CD14-positive monocyte (primary cell): ENCODE measurements around the gene CCDC136. TPM values are rescaled to one million over a fixed set of nuclear protein-coding genes. Genes with fewer than 3 reads are reported as not detected.

Source experiments
- DNase-seq, 3 donors: peaks; one replicate each; pipeline ENCODE4 v3.0.0-alpha.2; 2011 to 2022
- H2AFZ ChIP-seq: 2 replicates; pipeline ENCODE4 v1.6.0; 2012; ENCODE audit warnings: mild to moderate bottlenecking, low read depth, low read length, inconsistent platforms; ENCODE audit not compliant: insufficient read depth, poor library complexity, severe bottlenecking
- H3K27ac ChIP-seq, 2 donors: 1 replicate in 1 of 2; 2 replicates in 1 of 2; pipeline ENCODE4 v1.5.1; 2012 to 2013; ENCODE audit warnings: low read length in 2 of 2, control low read depth in 1 of 2, inconsistent platforms in 1 of 2, low read depth in 1 of 2, mild to moderate bottlenecking in 1 of 2
- H3K27me3 ChIP-seq, 2 donors: one replicate each; pipeline versions ENCODE4 v1.6.0 to v1.6.1; 2011 to 2013; ENCODE audit warnings: low read length in 2 of 2; ENCODE audit not compliant: control insufficient read depth in 2 of 2, insufficient read depth in 2 of 2
- H3K36me3 ChIP-seq, 2 donors: replicated peaks in 1 of 2; 1 replicate in 1 of 2; 2 replicates in 1 of 2; pipeline versions ENCODE4 v1.5.1 to v1.6.1; 2012 to 2013; ENCODE audit warnings: low read length in 2 of 2, control low read depth in 1 of 2, inconsistent platforms in 1 of 2, mild to moderate bottlenecking in 1 of 2; ENCODE audit not compliant: insufficient read depth in 2 of 2, control insufficient read depth in 1 of 2
- H3K4me1 ChIP-seq, 2 donors: 1 replicate in 1 of 2; 2 replicates in 1 of 2; pipeline versions ENCODE4 v1.5.1 to v1.6.1; 2012 to 2013; ENCODE audit warnings: low read length in 2 of 2, control low read depth in 1 of 2, inconsistent platforms in 1 of 2, mild to moderate bottlenecking in 1 of 2, moderate library complexity in 1 of 2; ENCODE audit not compliant: insufficient read depth in 2 of 2, control insufficient read depth in 1 of 2
- H3K4me2 ChIP-seq: replicated peaks from 2 replicates; pipeline ENCODE3; 2012; ENCODE audit warnings: low read length, moderate library complexity, mild to moderate bottlenecking; ENCODE audit not compliant: poor library complexity, severe bottlenecking; ENCODE audit errors: extremely low read depth
- H3K4me3 ChIP-seq, 3 experiments: fragments of 200-600 bp in 1 of 3; sonication (generic) in 1 of 3; replicated peaks in 1 of 3; 1 replicate in 2 of 3; 2 replicates in 1 of 3; pipeline ENCODE4 v1.5.1; 2011 to 2013; ENCODE audit warnings: low read length in 3 of 3, mild to moderate bottlenecking in 3 of 3, control low read depth in 2 of 3, low read depth in 2 of 3, inconsistent platforms in 1 of 3, moderate library complexity in 1 of 3
- H3K79me2 ChIP-seq: 2 replicates; pipeline ENCODE4 v1.6.0; 2012; ENCODE audit warnings: mild to moderate bottlenecking, control low read depth, inconsistent platforms, low read length, moderate library complexity; ENCODE audit not compliant: insufficient read depth
- H3K9ac ChIP-seq: 2 replicates; pipeline ENCODE4 v1.6.0; 2017; ENCODE audit warnings: low read length, mild to moderate bottlenecking; ENCODE audit not compliant: insufficient read depth, poor library complexity, severe bottlenecking
- H3K9me3 ChIP-seq, 2 donors: replicated peaks in 1 of 2; 1 replicate in 1 of 2; 2 replicates in 1 of 2; pipeline versions ENCODE4 v1.5.1 to v1.6.1; 2012 to 2013; ENCODE audit warnings: low read length in 2 of 2, control low read depth in 1 of 2; ENCODE audit not compliant: control insufficient read depth in 1 of 2, insufficient read depth in 1 of 2
- H4K20me1 ChIP-seq: 2 replicates; pipeline ENCODE4 v1.6.0; 2012; ENCODE audit warnings: mild to moderate bottlenecking, low read length, control low read depth, moderate library complexity; ENCODE audit not compliant: insufficient read depth
- H3K27ac Mint-ChIP-seq, 7 donors: one replicate each; pipeline ENCODE4 v1.8.0; 2020; ENCODE audit warnings: mild to moderate bottlenecking in 7 of 7, mixed read lengths in 7 of 7, moderate library complexity in 6 of 7, inconsistent platforms in 2 of 7
- H3K27me3 Mint-ChIP-seq, 3 donors: one replicate each; pipeline ENCODE4 v1.8.0; 2021 to 2022; ENCODE audit warnings: low read depth in 3 of 3, mild to moderate bottlenecking in 3 of 3, mixed read lengths in 3 of 3, moderate library complexity in 3 of 3, inconsistent platforms in 1 of 3
- H3K36me3 Mint-ChIP-seq, 2 donors: one replicate each; pipeline ENCODE4 v1.8.0; 2020; ENCODE audit warnings: mixed read lengths in 2 of 2, inconsistent platforms in 1 of 2, mild to moderate bottlenecking in 1 of 2
- H3K4me1 Mint-ChIP-seq: one replicate; pipeline ENCODE4 v1.8.0; 2020; ENCODE audit warnings: mild to moderate bottlenecking, mixed read lengths
- H3K4me3 Mint-ChIP-seq, 2 donors: one replicate each; pipeline ENCODE4 v1.8.0; 2020; ENCODE audit warnings: mild to moderate bottlenecking in 2 of 2, mixed read lengths in 2 of 2, moderate library complexity in 1 of 2
- H3K9me3 Mint-ChIP-seq, 7 donors: one replicate each; pipeline ENCODE4 v1.8.0; 2020 to 2022; ENCODE audit warnings: mixed read lengths in 7 of 7, mild to moderate bottlenecking in 6 of 7, moderate library complexity in 6 of 7, inconsistent platforms in 2 of 7
- CTCF ChIP-seq: fragments of 200-600 bp; IDR thresholded peaks from one replicate; pipeline ENCODE4 v1.8.0; 2022; ENCODE audit warnings: antibody characterized with exemption, mild to moderate bottlenecking
- WGBS: methylation state at CpG from one replicate; pipeline ENCODE4 v1.1.5; 2013; ENCODE audit warnings: missing lambda C conversion rate; ENCODE audit not compliant: insufficient coverage; 5-methylcytosine and 5-hydroxymethylcytosine counted together
- intact Hi-C, 2 donors: fragments of 100-400 bp; cut with micrococcal nuclease; formaldehyde crosslinking; loops; one replicate each; pipeline versions ENCODE4 v1.15.0 to v1.15.1; 2023
- polyA plus RNA-seq, 3 donors: library from polyadenylated mRNA; depleted of rRNA in 1 of 3; unstranded in 2 of 3; stranded (reverse) in 1 of 3; fragments of 300-500 nt in 2 of 3; fragments of >200 nt in 1 of 3; fragmentation: Illumina TruSeq in 2 of 3; gene quantifications; 1 replicate in 2 of 3; 2 replicates in 1 of 3; pipeline ENCODE4 v1.2.3, GENCODE V29; 2012 to 2021

Gene CCDC136
- polyA plus RNA-seq, 3 donors = 0.26 to 2.6 TPM; not detected in 1

DNA sequence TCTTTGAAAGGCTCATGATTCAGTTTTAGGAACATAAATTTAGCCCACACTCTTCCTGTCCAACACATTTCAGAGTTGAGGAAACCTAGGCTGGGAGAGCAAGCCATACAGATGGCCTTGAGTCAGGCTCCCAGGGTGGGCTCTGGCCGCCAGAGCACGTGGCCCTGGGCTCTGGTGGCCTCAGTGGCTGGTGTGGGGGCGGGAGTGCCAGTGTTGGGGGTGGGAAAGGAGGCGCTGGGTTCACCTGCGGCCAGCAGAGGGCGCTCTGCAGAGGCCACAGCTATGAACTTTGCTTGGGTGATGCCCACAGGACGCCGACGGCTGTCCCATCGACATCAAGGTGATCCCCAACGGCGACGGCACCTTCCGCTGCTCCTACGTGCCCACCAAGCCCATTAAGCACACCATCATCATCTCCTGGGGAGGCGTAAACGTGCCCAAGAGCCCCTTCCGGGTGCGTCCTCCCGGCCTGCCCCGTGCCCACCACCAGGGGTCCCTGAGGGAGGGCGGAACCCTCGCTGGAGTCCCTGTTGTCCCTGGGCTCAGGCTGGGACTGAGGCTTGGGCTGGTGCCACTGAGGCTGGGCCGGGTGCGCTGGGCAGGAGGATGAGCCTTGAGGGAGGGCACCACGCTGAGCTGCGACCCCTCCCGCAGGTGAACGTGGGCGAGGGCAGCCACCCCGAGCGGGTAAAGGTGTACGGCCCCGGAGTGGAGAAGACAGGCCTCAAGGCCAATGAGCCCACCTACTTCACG is 50.3 kb downstream of the CCDC136 start:
- Histone ChIP-seq H3K27ac (no peak overlapping the region), H3K4me3 (no peak overlapping the region), H3K4me1 (no peaks in the 10 kb centered on the region), H3K9me3 (no peaks in the 10 kb centered on the region), H4K20me1 (no peaks in the 10 kb centered on the region), H2AFZ (peak overlapping the region; percentile 33), H3K4me2 (no peak overlapping the region), H3K36me3 (no peaks in the 10 kb centered on the region), H3K79me2 (no peaks in the 10 kb centered on the region), H3K9ac (no peak overlapping the region), H3K27me3 (no peaks in the 10 kb centered on the region)
- H3K9me3 Mint-ChIP-seq = no peaks in the 10 kb centered on the region
- H3K27ac Mint-ChIP-seq = no peak overlapping the region
- no peaks in the 10 kb centered on the region for H3K36me3 Mint-ChIP-seq
- H3K4me1 Mint-ChIP-seq = peaks cover 3% of the 10 kb centered on the region
- WGBS = 53% methylated on average over 34 of the region's 35 CpGs
- intact Hi-C loops = loop anchor here (1.0 to 5.0 kb wide), 2 partner anchors 35 to 41 kb away; no protein-coding TSS in a partner anchor
- peak overlapping the region in 1 of 2 donors; percentile 30 for H3K4me3 Mint-ChIP-seq
- peak; percentile 34 to 61 (median 45) for DNase-seq
- TF ChIP-seq CTCF = peak; percentile 97
- H3K27me3 Mint-ChIP-seq = peaks cover 3 to 5% (median 5%) of the 10 kb centered on the region in 3 donors

GRCh38 chr7:128842674-128843641 is 51.2 kb downstream of the CCDC136 start:
- H3K27ac Mint-ChIP-seq = no peak overlapping the region
- H3K4me1 Mint-ChIP-seq = peaks cover 3% of the 10 kb centered on the region
- no peaks in the 10 kb centered on the region for H4K20me1 ChIP-seq
- no peak overlapping the region for H3K4me2 ChIP-seq
- no peak overlapping the region for H3K9ac ChIP-seq
- TF ChIP-seq CTCF = no peak
- DNase-seq = no peak
- H3K9me3 Mint-ChIP-seq = no peaks in the 10 kb centered on the region
- no peak overlapping the region for H3K4me3 ChIP-seq
- H3K27me3 Mint-ChIP-seq = peaks cover 3 to 5% (median 4%) of the 10 kb centered on the region in 3 donors
- no peaks in the 10 kb centered on the region for H3K36me3 Mint-ChIP-seq
- H3K9me3 ChIP-seq = no peaks in the 10 kb centered on the region
- no peak overlapping the region for H3K4me3 Mint-ChIP-seq
- WGBS = 94% methylated on average over 32 of the region's 38 CpGs
- no peaks in the 10 kb centered on the region for H3K79me2 ChIP-seq
- no peaks in the 10 kb centered on the region for H3K4me1 ChIP-seq
- intact Hi-C loops = loop anchor here (1.0 to 5.0 kb wide), 2 partner anchors 34 to 40 kb away; no protein-coding TSS in a partner anchor
- H3K36me3 ChIP-seq = no peaks in the 10 kb centered on the region
- peak overlapping the region; percentile 33 for H2AFZ ChIP-seq
- no peaks in the 10 kb centered on the region for H3K27me3 ChIP-seq
- H3K27ac ChIP-seq = no peak overlapping the region
